Measurements from ENCODE around the gene SRRT. TPM values are rescaled to one million over a fixed set of nuclear protein-coding genes. Genes with fewer than 3 reads are reported as not detected.

SRRT gene
- total and polyA plus RNA-seq, 2 donors (not counting 3 experiments of a cell fraction or from before 2014, with no cell fraction given) = 58.6 to 199 TPM

GRCh38 chr7:100901921-100902332 lies 27.0 kb downstream of the SRRT start:
- intact Hi-C loops (cut with micrococcal nuclease) (no loop called here), dilution Hi-C loops (cut with MboI; ENCODE audit: extremely low pct_ligation_motif_present, low sequenced_read_pairs) (no loop called here)
- no peak for FAIRE-seq
- no peak overlapping the region for H3K4me2 ChIP-seq (ENCODE audit: insufficient read depth, low read length)
- no peak overlapping the region for H3K27ac ChIP-seq (ENCODE audit: insufficient read depth, low read depth, low read length)
- H3K9me3 ChIP-seq (replicated peaks; ENCODE audit: control insufficient read depth, insufficient read depth, low read length) = no peaks in the 10 kb centered on the region
- no peak overlapping the region for H2AFZ ChIP-seq (ENCODE audit: low read depth, low read length)
- POLR2A ChIA-PET = interaction anchor here (0.7 kb wide), 1 partner anchor 148 kb away, joined by 4 read pairs; no protein-coding TSS in a partner anchor
- no TSS peak for BruUV-seq (replicated peaks)
- no peak overlapping the region for H3K4me3 ChIP-seq (replicated peaks in 1 of 3; ENCODE audit: insufficient read depth in 1 of 3, low read depth in 1 of 3, low read length in 3 of 3)
- no peaks in the 10 kb centered on the region for H3K79me2 ChIP-seq (ENCODE audit: control insufficient read depth, insufficient read depth, low read length)
- H3K9ac ChIP-seq (replicated peaks; ENCODE audit: extremely low read depth, insufficient read depth, low read length) = no peak overlapping the region
- CTCF ChIA-PET = interaction anchor here (1.1 to 5.7 kb wide), 2 partner anchors 157 to 176 kb away, joined by 4 to 21 read pairs; no protein-coding TSS in a partner anchor
- peaks cover 0 to 1% of the 10 kb centered on the region in 2 experiments for H3K27me3 ChIP-seq (ENCODE audit: control insufficient read depth in 2 of 2, insufficient read depth in 2 of 2, low read length in 2 of 2)
- no peak for DNase-seq (ENCODE audit: low read depth, low spot score)
- H3K9me1 ChIP-seq (replicated peaks; ENCODE audit: control insufficient read depth, extremely low read depth, insufficient read depth, low read length) = no peaks in the 10 kb centered on the region
- TF ChIP-seq JUN (IDR thresholded peaks at IDR 0.05; ENCODE audit: borderline replicate concordance, insufficient read depth, insufficient read length, low read depth) (no peak), MAX (IDR thresholded peaks at IDR 0.05; ENCODE audit: insufficient read depth, insufficient read length) (no peak), POLR2A (IDR thresholded peaks at IDR 0.05; ENCODE audit: low read depth, low read length) (no peak), GATA2 (IDR thresholded peaks at IDR 0.05; ENCODE audit: insufficient read depth, insufficient read length, low read depth, low read length) (no peak), CTCF (IDR thresholded peaks at IDR 0.05; ENCODE audit: extremely low read depth in 1 of 2, insufficient read depth in 1 of 2, low read depth in 1 of 2, low read length in 2 of 2) (no peak), EZH2 (IDR thresholded peaks at IDR 0.05; ENCODE audit: borderline replicate concordance, low read depth, low read length, severe bottlenecking) (no peak), MYC (IDR thresholded peaks at IDR 0.05; ENCODE audit: low read depth, low read length) (no peak), FOS (IDR thresholded peaks at IDR 0.05; ENCODE audit: borderline replicate concordance, insufficient read depth, low read length) (no peak), POLR2AphosphoS5 (IDR thresholded peaks at IDR 0.05; ENCODE audit: insufficient read depth, low read depth, low read length) (no peak)
- H4K20me1 ChIP-seq (replicated peaks; ENCODE audit: control insufficient read depth, extremely low read depth, insufficient read depth, low read length) = no peaks in the 10 kb centered on the region
- no peaks in the 10 kb centered on the region for H3K36me3 ChIP-seq (ENCODE audit: control insufficient read depth in 2 of 2, extremely low read depth in 1 of 2, insufficient read depth in 2 of 2, low read length in 2 of 2)
- H3K4me1 ChIP-seq (ENCODE audit: control insufficient read depth, extremely low read depth, insufficient read depth, low read length) = no peaks in the 10 kb centered on the region
